Muscle layer of duodenum (tissue), 2 donors: Measurements from ENCODE around the gene ERMAP.
A peak's percentile ranks its signal among the peaks of the same experiment; 100 is the strongest.

ENCODE experiments used
- H3K27ac ChIP-seq: one replicate; pipeline ENCODE4 v1.7.0; 2013; ENCODE audit warnings: mild to moderate bottlenecking, low read length
- H3K27me3 ChIP-seq: one replicate; pipeline ENCODE4 v1.7.0; 2013; ENCODE audit warnings: low read depth, mild to moderate bottlenecking, control low read depth, low read length
- H3K36me3 ChIP-seq, 2 donors: one replicate each; pipeline ENCODE4 v1.7.0; 2013; ENCODE audit warnings: low read length in 2 of 2, control low read depth in 1 of 2, mild to moderate bottlenecking in 1 of 2; ENCODE audit not compliant: insufficient read depth in 2 of 2, control insufficient read depth in 1 of 2
- H3K4me1 ChIP-seq, 2 donors: one replicate each; pipeline ENCODE4 v1.7.0; 2013; ENCODE audit warnings: low read length in 2 of 2, mild to moderate bottlenecking in 2 of 2, control low read depth in 1 of 2, moderate library complexity in 1 of 2; ENCODE audit not compliant: insufficient read depth in 2 of 2, control insufficient read depth in 1 of 2
- H3K4me3 ChIP-seq, 2 donors: one replicate each; pipeline ENCODE4 v1.7.0; 2013; ENCODE audit warnings: low read length in 2 of 2, low read depth in 1 of 2, mild to moderate bottlenecking in 1 of 2
- H3K9me3 ChIP-seq, 2 donors: one replicate each; pipeline ENCODE4 v1.7.0; 2013; ENCODE audit warnings: low read length in 2 of 2, control low read depth in 1 of 2, mild to moderate bottlenecking in 1 of 2; ENCODE audit not compliant: control insufficient read depth in 1 of 2
- donor health status: healthy.

The ERMAP gene

GRCh38 chr1:42816585-42817439 lies at the start of gene ERMAP, which contains the start of gene SVBP:
TSS of gene ERMAP (plus strand) at chr1:42817122. CDS start at chr1:42830449, 13,327 bp downstream.
TSS of gene SVBP (minus strand) at chr1:42817397. CDS start at chr1:42816544, 853 bp downstream.
- Histone ChIP-seq H3K27ac (peak within 1 kb of the TSS; percentile 84), H3K4me1 (peaks cover 11 to 14% of the 10 kb centered on the region in 2 donors), H3K27me3 (no peaks in the 10 kb centered on the region), H3K4me3 (peak within 1 kb of the TSS; percentile 88 to 90), H3K9me3 (no peaks in the 10 kb centered on the region), H3K36me3 (no peaks in the 10 kb centered on the region)

GRCh38 chr1:42767510-42768000 lies 49.4 kb upstream of the ERMAP start:
- Histone ChIP-seq H3K4me3 (peak overlapping the region; percentile 70 to 99), H3K9me3 (no peaks in the 10 kb centered on the region), H3K27me3 (no peaks in the 10 kb centered on the region), H3K36me3 (no peaks in the 10 kb centered on the region), H3K4me1 (peaks cover 10 to 28% of the 10 kb centered on the region in 2 donors), H3K27ac (peak overlapping the region; percentile 12)

- Histone ChIP-seq H3K27ac (peak overlapping the region; percentile 12), H3K9me3 (no peaks in the 10 kb centered on the region), H3K4me3 (peak overlapping the region; percentile 70 to 99), H3K27me3 (no peaks in the 10 kb centered on the region), H3K36me3 (peaks cover 0 to 1% of the 10 kb centered on the region in 2 donors), H3K4me1 (peaks cover 10 to 28% of the 10 kb centered on the region in 2 donors)
These were observed 48.8 kb upstream of the ERMAP start for GRCh38 chr1:42768172-42768571.

GRCh38 chr1:42769811-42770210 lies 47.1 kb upstream of the ERMAP start:
- Histone ChIP-seq H3K4me1 (peaks cover 10 to 19% of the 10 kb centered on the region in 2 donors), H3K9me3 (no peaks in the 10 kb centered on the region), H3K4me3 (no peak overlapping the region), H3K27ac (no peak overlapping the region), H3K36me3 (peaks cover 5 to 13% of the 10 kb centered on the region in 2 donors), H3K27me3 (no peaks in the 10 kb centered on the region)

GRCh38 chr1:42773420-42773819 lies 43.5 kb upstream of the ERMAP start:
- H3K4me1 ChIP-seq: peaks cover 4 to 8% of the 10 kb centered on the region in 2 donors
- H3K27ac ChIP-seq: no peak overlapping the region
- peaks cover 29 to 43% of the 10 kb centered on the region in 2 donors for H3K36me3 ChIP-seq
- H3K4me3 ChIP-seq: no peak overlapping the region
- H3K27me3 ChIP-seq: no peaks in the 10 kb centered on the region
- H3K9me3 ChIP-seq: no peaks in the 10 kb centered on the region

- Histone ChIP-seq H3K4me1 (peaks cover 0 to 3% of the 10 kb centered on the region in 2 donors), H3K9me3 (no peaks in the 10 kb centered on the region), H3K27me3 (no peaks in the 10 kb centered on the region), H3K4me3 (no peak overlapping the region), H3K27ac (no peak overlapping the region), H3K36me3 (peaks cover 29 to 52% of the 10 kb centered on the region in 2 donors)
These were observed 41.9 kb upstream of the ERMAP start for GRCh38 chr1:42774928-42775526.

- no peaks in the 10 kb centered on the region for H3K27me3 ChIP-seq
- H3K27ac ChIP-seq: no peak overlapping the region
- H3K4me1 ChIP-seq: peaks cover 0 to 3% of the 10 kb centered on the region in 2 donors
- no peak overlapping the region for H3K4me3 ChIP-seq
- H3K36me3 ChIP-seq: peaks cover 29 to 61% of the 10 kb centered on the region in 2 donors
- H3K9me3 ChIP-seq: no peaks in the 10 kb centered on the region
These were observed 40.4 kb upstream of the ERMAP start for GRCh38 chr1:42776502-42776901.

GRCh38 chr1:42777852-42778251 lies 39.1 kb upstream of the ERMAP start:
- Histone ChIP-seq H3K27me3 (no peaks in the 10 kb centered on the region), H3K4me3 (no peak overlapping the region), H3K9me3 (no peaks in the 10 kb centered on the region), H3K4me1 (no peaks in the 10 kb centered on the region), H3K27ac (no peak overlapping the region), H3K36me3 (peaks cover 29 to 61% of the 10 kb centered on the region in 2 donors)

- H3K36me3 ChIP-seq: peaks cover 25 to 49% of the 10 kb centered on the region in 2 donors
- H3K27me3 ChIP-seq: no peaks in the 10 kb centered on the region
- H3K27ac ChIP-seq: no peak overlapping the region
- H3K9me3 ChIP-seq: no peaks in the 10 kb centered on the region
- H3K4me1 ChIP-seq: peaks cover 0 to under 1% of the 10 kb centered on the region in 2 donors
- no peak overlapping the region for H3K4me3 ChIP-seq
These were observed 37.2 kb upstream of the ERMAP start for GRCh38 chr1:42779725-42780124.

- Histone ChIP-seq H3K27ac (no peak overlapping the region), H3K4me1 (peaks cover 0 to 5% of the 10 kb centered on the region in 2 donors), H3K36me3 (peaks cover 20 to 44% of the 10 kb centered on the region in 2 donors), H3K4me3 (no peak overlapping the region), H3K27me3 (no peaks in the 10 kb centered on the region), H3K9me3 (no peaks in the 10 kb centered on the region)
These were observed 36.7 kb upstream of the ERMAP start for GRCh38 chr1:42780176-42780575.

GRCh38 chr1:42783092-42783491 lies 33.8 kb upstream of the ERMAP start:
- H3K9me3 ChIP-seq: no peaks in the 10 kb centered on the region

More at GRCh38 chr1:42783092-42783491, 33.8 kb upstream of the ERMAP start:
- Histone ChIP-seq H3K27me3 (no peaks in the 10 kb centered on the region), H3K4me3 (no peak overlapping the region), H3K36me3 (peaks cover 0 to 18% of the 10 kb centered on the region in 2 donors), H3K4me1 (peaks cover 0 to 12% of the 10 kb centered on the region in 2 donors), H3K27ac (no peak overlapping the region)
